ENCODE measurements around the gene XAB2. TPM values are rescaled to one million over a fixed set of nuclear protein-coding genes. Genes with fewer than 3 reads are reported as not detected.

XAB2 gene
- total RNA-seq, 1 donor from 2014 or later: 23.4 TPM

GRCh38 chr19:7602935-7603497 lies 26.3 kb downstream of the XAB2 start:
- peaks cover 3% of the 10 kb centered on the region for H3K36me3 ChIP-seq (ENCODE audit: control insufficient read depth, insufficient read depth, low read length)
- no peak overlapping the region for H3K4me3 ChIP-seq (ENCODE audit: low read depth, low read length)
- no peak for FAIRE-seq
- TF ChIP-seq CTCF (IDR thresholded peaks at IDR 0.05; ENCODE audit: insufficient read depth, low read length, severe bottlenecking): no peak
- DNase-seq (ENCODE audit: low read depth): no peak
- H3K27me3 ChIP-seq (ENCODE audit: control insufficient read depth, insufficient read depth, low read length): no peaks in the 10 kb centered on the region

- Histone ChIP-seq H3K36me3 (ENCODE audit: control insufficient read depth, insufficient read depth, low read length) (no peaks in the 10 kb centered on the region), H3K4me3 (ENCODE audit: low read depth, low read length) (no peak overlapping the region), H3K27me3 (ENCODE audit: control insufficient read depth, insufficient read depth, low read length) (no peaks in the 10 kb centered on the region)
- DNase-seq (ENCODE audit: low read depth): no peak
- no peak for TF ChIP-seq CTCF (IDR thresholded peaks at IDR 0.05; ENCODE audit: insufficient read depth, low read length, severe bottlenecking)
- no peak for FAIRE-seq
Measured at GRCh38 chr19:7602240-7602934, 27.0 kb downstream of the XAB2 start.

- TF ChIP-seq CTCF (IDR thresholded peaks at IDR 0.05; ENCODE audit: insufficient read depth, low read length, severe bottlenecking): no peak
- Histone ChIP-seq H3K4me3 (ENCODE audit: low read depth, low read length) (no peak overlapping the region), H3K36me3 (ENCODE audit: control insufficient read depth, insufficient read depth, low read length) (no peaks in the 10 kb centered on the region), H3K27me3 (ENCODE audit: control insufficient read depth, insufficient read depth, low read length) (no peaks in the 10 kb centered on the region)
- FAIRE-seq: no peak
- no peak for DNase-seq (ENCODE audit: low read depth)
Measured at GRCh38 chr19:7600721-7601120, 28.6 kb downstream of the XAB2 start.

GRCh38 chr19:7598180-7598579 lies 31.2 kb downstream of the XAB2 start:
- TF ChIP-seq CTCF (IDR thresholded peaks at IDR 0.05; ENCODE audit: insufficient read depth, low read length, severe bottlenecking): no peak
- Histone ChIP-seq H3K27me3 (ENCODE audit: control insufficient read depth, insufficient read depth, low read length) (no peaks in the 10 kb centered on the region), H3K4me3 (ENCODE audit: low read depth, low read length) (no peak overlapping the region), H3K36me3 (ENCODE audit: control insufficient read depth, insufficient read depth, low read length) (no peaks in the 10 kb centered on the region)
- FAIRE-seq (no peak), DNase-seq (ENCODE audit: low read depth) (no peak)

- H3K36me3 ChIP-seq (ENCODE audit: control insufficient read depth, insufficient read depth, low read length): no peaks in the 10 kb centered on the region
- H3K4me3 ChIP-seq (ENCODE audit: low read depth, low read length): no peak overlapping the region
- peak; percentile 4 for TF ChIP-seq CTCF (IDR thresholded peaks at IDR 0.05; ENCODE audit: insufficient read depth, low read length, severe bottlenecking)
- H3K27me3 ChIP-seq (ENCODE audit: control insufficient read depth, insufficient read depth, low read length): no peaks in the 10 kb centered on the region
- no peak for FAIRE-seq
- no peak for DNase-seq (ENCODE audit: low read depth)
Measured at GRCh38 chr19:7597689-7598088, 31.7 kb downstream of the XAB2 start.

Data from bronchial epithelial cell (primary cell).